COR-L47 (cell line): ENCODE measurements around the gene HARS1.
"Not testable (repeated sequence)": the region's sequence is repeated elsewhere in the genome, so short reads cannot be mapped to it uniquely, and the experiment has no call there.

ENCODE experiments used
- DNase-seq: peaks from one replicate; lab custom pipeline; 2025; lab: John Stamatoyannopoulos, UW

HARS1 gene

DNA sequence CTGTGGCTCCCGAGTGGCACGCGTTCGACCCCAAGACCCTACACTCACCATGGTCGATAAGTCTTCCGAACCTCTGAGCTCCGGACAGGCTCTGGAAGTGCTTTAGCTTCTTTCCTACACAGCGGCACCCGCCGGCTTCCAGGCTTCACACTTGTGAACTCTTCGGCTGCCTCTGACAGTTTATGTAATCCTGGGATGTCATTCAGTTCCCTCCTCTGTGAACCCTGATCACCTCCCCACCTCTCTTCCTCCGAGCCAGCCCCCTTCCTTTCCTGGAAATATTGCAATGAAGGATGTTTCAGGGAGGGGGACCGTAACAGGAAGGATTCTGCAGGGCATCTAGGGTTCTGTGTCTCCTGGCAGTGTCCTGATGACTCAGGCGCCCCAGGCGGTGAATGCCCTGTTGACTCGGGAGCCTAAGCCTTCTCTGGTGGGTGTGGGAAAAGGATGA lies 58.1 kb downstream of the HARS1 start, which contains the start of gene CD14:
Gene CD14, minus strand, starts transcription at position 155 of the 451 bp plus-strand sequence. Its CDS starts 104 bp downstream, at position 51.
- no peak for DNase-seq

DNA sequence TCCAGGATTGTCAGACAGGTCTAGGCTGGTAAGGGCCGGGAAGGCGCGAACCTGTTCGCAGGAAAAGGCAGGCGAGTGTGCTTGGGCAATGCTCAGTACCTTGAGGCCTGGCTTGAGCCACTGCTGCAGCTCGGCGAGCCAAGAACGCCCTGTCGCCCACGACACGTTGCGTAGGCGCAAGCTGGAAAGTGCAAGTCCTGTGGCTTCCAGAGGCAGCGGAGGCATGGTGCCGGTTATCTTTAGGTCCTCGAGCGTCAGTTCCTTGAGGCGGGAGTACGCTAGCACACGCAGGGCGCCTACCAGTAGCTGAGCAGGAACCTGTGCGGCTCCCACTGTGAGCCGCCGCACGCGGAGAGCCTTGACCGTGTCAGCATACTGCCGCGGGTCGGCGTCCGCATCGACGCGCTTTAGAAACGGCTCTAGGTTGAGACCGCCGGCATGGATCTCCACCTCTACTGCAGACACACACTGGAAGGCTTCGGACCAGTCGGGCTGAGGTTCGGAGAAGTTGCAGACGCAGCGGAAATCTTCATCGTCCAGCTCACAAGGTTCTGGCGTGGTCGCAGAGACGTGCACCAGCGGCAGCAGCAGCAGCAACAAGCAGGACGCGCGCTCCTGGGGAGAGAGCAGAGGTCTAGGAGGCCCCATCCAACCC lies 58.7 kb downstream of the HARS1 start:
- DNase-seq: peak; percentile 14

DNA sequence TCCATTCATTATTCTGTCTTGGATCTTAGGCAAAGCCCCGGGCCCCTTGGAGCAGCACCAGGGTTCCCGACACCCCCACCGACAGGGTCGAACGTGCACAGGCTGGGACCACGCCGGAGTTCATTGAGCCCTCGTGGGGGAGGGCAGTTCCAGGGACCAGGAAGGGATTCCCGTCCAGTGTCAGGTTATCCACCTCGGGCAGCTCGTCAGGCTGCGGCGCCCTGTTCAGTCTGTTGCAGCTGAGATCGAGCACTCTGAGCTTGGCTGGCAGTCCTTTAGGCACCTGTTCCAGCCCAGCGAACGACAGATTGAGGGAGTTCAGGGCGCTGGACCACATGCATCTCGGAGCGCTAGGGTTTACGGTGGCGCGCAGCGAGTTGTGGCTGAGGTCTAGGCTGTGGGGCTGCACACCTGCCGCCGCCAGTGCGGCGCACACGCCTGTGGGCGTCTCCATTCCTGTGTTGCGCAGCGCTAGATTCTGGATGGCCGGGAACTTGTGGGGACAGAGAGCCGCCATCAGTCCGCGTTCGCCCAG lies 59.3 kb downstream of the HARS1 start:
- peak; percentile 15 for DNase-seq

DNA sequence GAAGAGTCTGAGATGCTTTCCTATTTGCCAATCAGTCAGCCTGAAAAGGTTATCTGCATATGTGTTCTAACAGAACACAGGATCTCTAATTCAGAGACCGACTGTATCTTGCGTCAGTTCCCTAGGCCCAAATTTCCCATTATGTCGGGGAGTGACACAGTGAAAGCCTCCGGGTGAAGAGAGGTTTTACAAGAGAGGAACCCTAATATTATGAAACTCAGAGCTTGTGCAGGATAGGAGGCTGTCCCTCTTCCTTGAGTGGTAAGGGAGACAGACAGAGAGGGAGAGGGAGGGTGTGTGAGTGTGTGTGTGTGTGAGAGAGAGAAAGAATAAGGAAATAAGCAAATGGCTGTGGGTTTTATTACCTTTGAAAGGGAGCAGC lies 60.1 kb downstream of the HARS1 start:
- DNase-seq: no peak

DNA sequence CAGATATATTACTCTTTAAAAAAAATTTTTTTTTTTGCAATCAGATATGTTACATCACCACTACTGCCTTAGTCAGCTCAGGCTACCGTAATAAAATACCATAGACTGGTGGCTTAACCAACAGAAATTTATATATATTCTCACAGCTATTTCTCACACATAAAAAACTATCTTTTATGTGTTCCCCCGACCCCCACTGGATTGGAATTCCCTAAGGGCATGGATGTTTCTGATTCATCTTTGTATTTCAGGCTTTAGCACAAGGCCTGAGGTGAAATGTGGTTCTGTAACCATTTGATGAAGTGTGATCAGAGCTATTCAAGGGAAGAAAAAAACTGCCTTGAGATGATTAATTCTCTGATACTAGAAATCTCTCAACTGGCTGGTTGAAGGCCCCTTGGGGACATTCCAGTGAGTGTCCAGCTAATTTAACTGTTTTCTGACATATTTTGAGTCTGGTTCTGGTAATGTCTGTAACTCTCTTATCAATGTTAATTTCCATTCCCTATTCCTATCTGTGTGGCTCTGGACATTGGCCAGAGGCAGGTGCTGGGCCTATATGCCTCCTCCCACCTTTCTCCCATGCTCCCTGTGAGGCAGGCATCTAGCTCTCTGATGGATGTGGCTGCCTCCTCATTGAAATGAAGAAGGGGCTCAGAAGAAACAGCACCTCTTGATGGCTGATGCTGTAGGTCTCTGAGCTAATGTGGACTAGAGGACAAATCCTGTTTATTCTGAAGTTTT lies 60.7 kb downstream of the HARS1 start:
- no peak for DNase-seq

DNA sequence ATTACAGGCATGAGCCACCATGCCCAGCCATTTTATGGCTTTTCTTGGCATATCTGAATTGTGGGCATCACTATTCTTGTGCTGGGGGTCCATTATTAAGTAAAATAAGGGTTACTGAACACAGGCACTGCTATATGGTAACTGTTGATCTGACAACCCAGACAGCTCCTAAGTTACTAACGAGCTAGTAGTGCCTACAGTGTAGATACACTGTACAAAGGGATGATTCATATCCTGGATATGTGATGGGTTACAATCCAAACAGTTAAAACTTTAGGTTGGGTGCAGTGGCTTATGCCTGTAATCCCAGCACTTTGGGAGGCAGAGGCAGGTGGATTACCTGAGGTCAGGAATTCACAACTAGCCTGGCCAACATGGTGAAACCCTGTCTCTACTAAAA lies 62.5 kb downstream of the HARS1 start:
- DNase-seq: no peak

DNA sequence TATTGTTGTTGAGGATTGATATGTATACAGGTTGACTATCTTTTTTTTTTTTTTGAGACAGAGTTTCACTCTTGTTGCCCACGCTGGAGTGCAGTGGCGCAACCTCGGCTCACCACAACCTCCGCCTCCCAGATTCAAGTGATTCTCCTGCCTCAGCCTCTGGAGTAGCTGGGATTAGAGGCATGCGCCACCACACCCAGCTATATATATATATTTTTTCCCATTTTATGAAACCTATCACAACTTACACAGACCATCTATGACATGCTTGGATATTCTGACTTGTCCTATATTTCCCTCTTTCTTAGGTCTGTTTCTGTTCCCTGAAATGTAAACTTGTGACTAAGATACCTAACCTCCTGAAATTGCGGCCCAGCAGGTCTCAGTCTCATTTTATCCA lies 63.2 kb downstream of the HARS1 start:
- DNase-seq: no peak

DNA sequence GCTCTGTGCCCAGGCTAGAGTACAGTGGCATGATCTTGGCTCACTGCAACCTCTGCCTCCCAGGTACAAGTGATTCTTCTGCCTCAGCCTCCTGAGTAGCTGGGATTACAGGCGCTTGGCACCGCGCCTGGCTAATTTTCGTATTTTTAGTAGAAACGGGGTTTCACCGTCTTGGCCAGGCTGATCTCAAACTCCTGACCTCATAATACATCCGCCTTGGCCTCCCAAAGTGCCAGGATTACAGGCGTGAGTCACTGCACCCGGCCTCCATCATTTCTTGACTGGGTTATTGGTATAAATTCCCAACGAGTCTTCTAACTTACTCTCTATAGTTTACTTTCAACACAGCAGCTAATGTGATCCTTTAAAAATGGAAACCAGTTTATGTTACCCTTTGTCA lies 66.3 kb downstream of the HARS1 start:
- DNase-seq: not testable (repeated sequence)
